Measurements from ENCODE around the gene PDE11A. TPM values are rescaled to one million over a fixed set of nuclear protein-coding genes. Genes with fewer than 3 reads are reported as not detected.

PDE11A gene
- total and polyA plus RNA-seq, 2 of the 8 experiments (the other 6 are each of a cell fraction or from before 2014, with no cell fraction given): 0.19 to 0.23 TPM

GRCh38 chr2:177717831-177718618, 354.6 kb downstream of the PDE11A start:
- no peak overlapping the region for H3K4me3 ChIP-seq (ENCODE audit: extremely low read depth in 1 of 4, insufficient read depth in 2 of 4, low read depth in 3 of 4, low read length in 4 of 4)
- CTCF ChIA-PET (ENCODE audit: partially characterized antibody): interaction anchor here (0.7 to 4.0 kb wide), 13 partner anchors 10 to 375 kb away, joined by 3 to 10 read pairs (median 3); no protein-coding TSS in a partner anchor
- no peak for DNase-seq (ENCODE audit: low read depth in 1 of 2, low spot score in 2 of 2)
- H2BK5ac ChIP-seq (ENCODE audit: low read depth, low read length): no peak overlapping the region
- no peak overlapping the region for H2AK5ac ChIP-seq (ENCODE audit: low read depth, low read length)
- POLR2A ChIA-PET (ENCODE audit: partially characterized antibody): no interaction called here
- no peak overlapping the region for H2BK120ac ChIP-seq (replicated peaks; ENCODE audit: low read depth, low read length)
- no peak overlapping the region for H4K91ac ChIP-seq (replicated peaks; ENCODE audit: insufficient read length, low read length)
- no peak overlapping the region for H2AFZ ChIP-seq (ENCODE audit: low read length)
- H3K27ac ChIP-seq (ENCODE audit: low read depth, low read length): no peak overlapping the region
- no peak overlapping the region for H4K8ac ChIP-seq (ENCODE audit: extremely low read depth, insufficient read depth, low read length)
- no peak overlapping the region for H3K4me2 ChIP-seq (ENCODE audit: insufficient read depth in 1 of 2, low read depth in 2 of 2, low read length in 2 of 2)
- H2BK20ac ChIP-seq (ENCODE audit: low read length): no peak overlapping the region
- H2BK12ac ChIP-seq (ENCODE audit: low read depth, low read length): no peak overlapping the region
- 79% methylated on average over 3 of the region's 3 CpGs; no CpG with 5 or more reads in 1 of the 2 experiments for WGBS, 2 experiments (ENCODE audit: extremely low coverage in 1 of 2, insufficient coverage in 1 of 2, insufficient read length in 1 of 2, insufficient replicate concordance in 2 of 2, low coverage in 1 of 2, low lambda C conversion rate in 2 of 2, missing lambda C conversion rate in 1 of 2)
- no peak overlapping the region for H3K18ac ChIP-seq (ENCODE audit: extremely low read depth, low read length)
- H2BK15ac ChIP-seq (ENCODE audit: low read length): no peak overlapping the region
- H3K79me2 ChIP-seq (ENCODE audit: control insufficient read depth in 1 of 2, insufficient read depth in 2 of 2, low read length in 2 of 2): no peaks in the 10 kb centered on the region
- no peak overlapping the region for H3K4ac ChIP-seq (replicated peaks; ENCODE audit: insufficient read length, low read depth, low read length)
- H3K27me3 ChIP-seq (replicated peaks in 1 of 4; ENCODE audit: control insufficient read depth in 3 of 4, extremely low read depth in 1 of 4, insufficient read depth in 3 of 4, low read length in 3 of 4): peaks cover 0 to 1% (median 0%) of the 10 kb centered on the region in 4 experiments; a peak in 3 of 7 replicates
- no peaks in the 10 kb centered on the region for H3K79me1 ChIP-seq (ENCODE audit: low read depth, low read length)
- H3K9ac ChIP-seq (replicated peaks in 1 of 4; ENCODE audit: extremely low read depth in 1 of 4, low read depth in 3 of 4, low read length in 3 of 4): no peak overlapping the region
- H3K4me1 ChIP-seq (replicated peaks in 1 of 4; ENCODE audit: control insufficient read depth in 3 of 4, insufficient read depth in 4 of 4, low read length in 3 of 4): no peaks in the 10 kb centered on the region
- H3K9me3 ChIP-seq (ENCODE audit: insufficient read depth in 2 of 2, low read depth in 1 of 2, low read length in 1 of 2): no peaks in the 10 kb centered on the region
- TF ChIP-seq RNF2 (IDR thresholded peaks at IDR 0.05; ENCODE audit: borderline replicate concordance, low read depth, low read length, missing control alignments, poor library complexity, severe bottlenecking) (no peak), KDM1A (IDR thresholded peaks at IDR 0.05; ENCODE audit: borderline replicate concordance, low read length) (0 out of 2 replicates have a peak, but pooled peaks have one; percentile 45)
- no peak overlapping the region for H4K5ac ChIP-seq (ENCODE audit: insufficient read length, low read depth, low read length)
- H3K36me3 ChIP-seq (ENCODE audit: control insufficient read depth in 2 of 4, insufficient read depth in 4 of 4, low read length in 3 of 4): no peaks in the 10 kb centered on the region
- H3K14ac ChIP-seq (ENCODE audit: insufficient read length): no peak overlapping the region
- no peak overlapping the region for H3K23ac ChIP-seq (ENCODE audit: insufficient read length)
- H4K20me1 ChIP-seq (replicated peaks in 1 of 2; ENCODE audit: control insufficient read depth in 1 of 2, insufficient read depth in 2 of 2, low read length in 2 of 2): no peaks in the 10 kb centered on the region
- H3K56ac ChIP-seq (replicated peaks; ENCODE audit: insufficient read length, low read depth, low read length): no peak overlapping the region
- no peaks in the 10 kb centered on the region for H3K23me2 ChIP-seq (ENCODE audit: low read depth, low read length)
- FAIRE-seq: no peak

Data from H1 (cell line).